HepG2 (cell line): ENCODE results near the gene ARHGDIA. TPM values are rescaled to one million over a fixed set of nuclear protein-coding genes. Genes with fewer than 3 reads are reported as not detected.

Source experiments
- ARNTL ChIP-seq: sonication (generic); formaldehyde crosslinking; IDR thresholded peaks from 2 replicates; pipeline ENCODE4 v1.4.0; 2020; ENCODE audit warnings: mild to moderate bottlenecking, missing genetic modification reagents
- ATF3 ChIP-seq: sonication (generic); formaldehyde crosslinking; IDR thresholded peaks from 2 replicates; pipeline ENCODE4 v1.4.0; 2020; ENCODE audit warnings: missing genetic modification reagents
- CBX1 ChIP-seq: IDR thresholded peaks from one replicate; pipeline ENCODE4 v1.6.1; 2016; ENCODE audit warnings: antibody characterized with exemption, low read depth
- FIP1L1 ChIP-seq: fragments of 200-400 bp; formaldehyde crosslinking; IDR thresholded peaks from 2 replicates; pipeline ENCODE4 v1.6.1; 2018; ENCODE audit warnings: low read depth, mild to moderate bottlenecking, low read length, moderate library complexity, borderline replicate concordance; ENCODE audit not compliant: insufficient read depth
- HNRNPL ChIP-seq: fragments of 200-400 bp; formaldehyde crosslinking; IDR thresholded peaks from 2 replicates; pipeline ENCODE4 v1.6.1; 2017; ENCODE audit warnings: mild to moderate bottlenecking, low read depth, low read length
- JUN ChIP-seq: sonication (generic); formaldehyde crosslinking; IDR thresholded peaks from 2 replicates; pipeline ENCODE4 v1.4.0; 2020; ENCODE audit warnings: mild to moderate bottlenecking, missing genetic modification reagents
- JUNB ChIP-seq: sonication (generic); formaldehyde crosslinking; IDR thresholded peaks from 2 replicates; pipeline ENCODE4 v1.8.0; 2022; ENCODE audit warnings: missing genetic modification reagents, mild to moderate bottlenecking, borderline replicate concordance
- MAZ ChIP-seq, 2 experiments: sonication (generic) in 1 of 2; formaldehyde crosslinking in 1 of 2; IDR thresholded peaks; 2 replicates each; pipeline versions ENCODE4 v1.5.0 to v1.6.1; 2012 to 2020; ENCODE audit warnings: low read depth in 2 of 2, mild to moderate bottlenecking in 2 of 2, borderline replicate concordance in 1 of 2, improper control_type of control experiment in 1 of 2, low read length in 1 of 2, missing genetic modification reagents in 1 of 2, moderate library complexity in 1 of 2
- MYPOP ChIP-seq: sonication (generic); formaldehyde crosslinking; IDR thresholded peaks from 2 replicates; pipeline ENCODE4 v1.8.1; 2023; ENCODE audit warnings: mild to moderate bottlenecking, moderate library complexity, missing genetic modification reagents
- NCOA2 ChIP-seq: sonication (generic); formaldehyde crosslinking; IDR thresholded peaks from 2 replicates; pipeline ENCODE4 v1.8.0; 2022; ENCODE audit warnings: inconsistent platforms
- NR2F1 ChIP-seq, 2 experiments: fragments of 450-650 bp in 1 of 2; formaldehyde crosslinking in 1 of 2; IDR thresholded peaks; 2 replicates each; pipeline versions ENCODE4 v1.5.0 to v1.6.1; 2016 to 2020; ENCODE audit warnings: mild to moderate bottlenecking in 1 of 2, missing compliant biosample characterization in 1 of 2, missing genetic modification reagents in 1 of 2, moderate library complexity in 1 of 2
- NR2F2 ChIP-seq: IDR thresholded peaks from 2 replicates; pipeline ENCODE4 v1.6.1; 2012; ENCODE audit warnings: low read depth, inconsistent platforms, borderline replicate concordance
- POGZ ChIP-seq: sonication (generic); formaldehyde crosslinking; IDR thresholded peaks from 2 replicates; pipeline ENCODE4 v1.4.0; 2020; ENCODE audit warnings: mild to moderate bottlenecking, missing genetic modification reagents
- RBAK ChIP-seq: sonication (generic); formaldehyde crosslinking; IDR thresholded peaks from 2 replicates; pipeline ENCODE4 v1.5.1; 2020; ENCODE audit warnings: mild to moderate bottlenecking, missing genetic modification reagents
- SNAI1 ChIP-seq: sonication (generic); formaldehyde crosslinking; IDR thresholded peaks from 2 replicates; pipeline ENCODE4 v1.5.0; 2020; ENCODE audit warnings: mild to moderate bottlenecking, missing genetic modification reagents, borderline replicate concordance
- SOX13 ChIP-seq, 3 experiments: fragments of 450-650 bp in 1 of 3; sonication (generic) in 1 of 3; formaldehyde crosslinking in 1 of 3; IDR thresholded peaks in 2 of 3; conservative IDR thresholded peaks in 1 of 3; 2 replicates each; pipeline versions ENCODE4 v1.5.0 to v1.6.1; 2016 to 2020; ENCODE audit warnings: antibody characterized with exemption in 1 of 3, mild to moderate bottlenecking in 1 of 3, missing compliant biosample characterization in 1 of 3, missing genetic modification reagents in 1 of 3, moderate library complexity in 1 of 3
- ZBTB42 ChIP-seq: sonication (generic); formaldehyde crosslinking; IDR thresholded peaks from 2 replicates; pipeline ENCODE4 v1.5.0; 2020; ENCODE audit warnings: mild to moderate bottlenecking, missing genetic modification reagents
- ZFP41 ChIP-seq: sonication (generic); formaldehyde crosslinking; IDR thresholded peaks from 2 replicates; pipeline ENCODE4 v1.4.0; 2020; ENCODE audit warnings: mild to moderate bottlenecking, missing genetic modification reagents, borderline replicate concordance
- ZNF260 ChIP-seq: sonication (generic); formaldehyde crosslinking; IDR thresholded peaks from 2 replicates; pipeline ENCODE4 v1.4.0; 2020; ENCODE audit warnings: missing genetic modification reagents, low read depth, mild to moderate bottlenecking, borderline replicate concordance
- ZNF333 ChIP-seq: sonication (generic); formaldehyde crosslinking; IDR thresholded peaks from 2 replicates; pipeline ENCODE4 v1.4.0; 2020; ENCODE audit warnings: mild to moderate bottlenecking, missing genetic modification reagents, borderline replicate concordance
- ZNF430 ChIP-seq: sonication (generic); formaldehyde crosslinking; IDR thresholded peaks from 2 replicates; pipeline ENCODE4 v1.9.0; 2021; ENCODE audit warnings: mild to moderate bottlenecking, missing genetic modification reagents
- ZNF678 ChIP-seq: sonication (generic); formaldehyde crosslinking; IDR thresholded peaks from 2 replicates; pipeline ENCODE4 v1.4.0; 2020; ENCODE audit warnings: mild to moderate bottlenecking, missing genetic modification reagents
- ZNF766 ChIP-seq: sonication (generic); formaldehyde crosslinking; IDR thresholded peaks from 2 replicates; pipeline ENCODE4 v1.5.0; 2020; ENCODE audit warnings: missing genetic modification reagents, borderline replicate concordance
- ZNF816 ChIP-seq: sonication (generic); formaldehyde crosslinking; IDR thresholded peaks from 2 replicates; pipeline ENCODE4 v1.8.0; 2022; ENCODE audit warnings: missing genetic modification reagents, mild to moderate bottlenecking, borderline replicate concordance
- polyA plus RNA-seq, 8 experiments: library from polyadenylated mRNA; depleted of rRNA in 3 of 8; stranded (reverse) in 7 of 8; unstranded in 1 of 8; fragments of >200 nt; fragmentation: Illumina TruSeq in 4 of 8; extraction: Trizol in 4 of 8; gene quantifications; 2 replicates each; pipeline versions ENCODE4 v1.2.1 to v1.2.3, GENCODE V29; 2011 to 2016; ENCODE audit warnings: low read depth in 4 of 8, missing spikeins in 1 of 8, mixed read lengths in 1 of 8; ENCODE audit not compliant: insufficient read depth in 1 of 8
- total RNA-seq, 5 experiments: library from RNA; depleted of rRNA; stranded (reverse); fragments of >200 nt; fragmentation: Illumina TruSeq; extraction: Trizol; gene quantifications; 2 replicates each; pipeline ENCODE4 v1.2.3, GENCODE V29; 2016; ENCODE audit warnings: low read depth in 1 of 5
- TF ChIP-seq, protein P1 (sequence below): sonication (generic); formaldehyde crosslinking; IDR thresholded peaks from 2 replicates; pipeline ENCODE4 v1.8.1; 2023; ENCODE audit warnings: missing genetic modification reagents, inconsistent platforms, borderline replicate concordance
- TF ChIP-seq, protein P2 (sequence below): sonication (generic); formaldehyde crosslinking; conservative IDR thresholded peaks from 2 replicates; pipeline ENCODE4 v1.4.0; 2020; ENCODE audit warnings: missing genetic modification reagents

ARHGDIA gene
- total and polyA plus RNA-seq, 2 of the 13 experiments (the other 11 are each of a cell fraction or from before 2014, with no cell fraction given), result 40.0 to 64.0 TPM

DNA sequence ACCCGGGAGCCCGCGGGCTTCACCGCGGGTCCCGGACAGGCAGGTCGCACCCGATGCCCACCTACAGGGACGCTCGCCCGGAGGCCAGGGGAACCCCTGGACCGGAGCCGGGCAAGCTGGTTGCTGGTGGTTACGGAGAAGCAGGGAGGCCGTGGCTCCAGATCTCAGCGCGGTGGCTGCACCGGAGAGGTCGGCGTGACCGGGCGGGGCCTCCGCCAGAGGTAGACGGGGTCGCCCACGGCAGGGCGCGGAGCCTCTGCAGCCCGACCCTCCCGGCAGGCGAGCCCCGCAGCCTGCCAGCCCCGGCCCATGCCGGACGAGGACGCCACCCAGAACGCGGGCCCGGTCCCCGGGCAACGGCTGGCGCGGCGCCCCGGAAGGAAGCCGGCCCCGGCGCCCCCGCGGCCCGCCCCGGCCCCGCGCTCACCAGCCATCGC lies 39.7 kb upstream of the ARHGDIA start (continued):
- TF ChIP-seq JUN (CRISPR knock-in tag) (no peak), CBX1 (no peak), JUNB (CRISPR knock-in tag) (no peak), SNAI1 (CRISPR knock-in tag) (no peak; the same call in 1 of the 2 replicates), FIP1L1 (no peak), ZNF333 (CRISPR knock-in tag) (no peak; the same call in 1 of the 2 replicates), HNRNPL (no peak), POGZ (CRISPR knock-in tag) (no peak), ZNF816 (CRISPR knock-in tag) (0 out of 2 replicates have a peak, but pooled peaks have one; percentile 8), ZNF430 (CRISPR knock-in tag) (no peak), MYPOP (CRISPR knock-in tag) (no peak), NR2F1 (CRISPR knock-in tag; IDR thresholded peaks at IDR 0.05) (no peak), ZFP41 (CRISPR knock-in tag) (no peak), NCOA2 (no peak), ATF3 (CRISPR knock-in tag) (no peak), MAZ (IDR thresholded peaks at IDR 0.05; ENCODE audit: borderline replicate concordance, low read depth, low read length) (no peak), MAZ (CRISPR knock-in tag; IDR thresholded peaks at IDR 0.05; ENCODE audit: low read depth) (no peak; the same call in 1 of the 2 replicates), ZNF260 (no peak), ZNF766 (CRISPR knock-in tag) (no peak), ZBTB42 (CRISPR knock-in tag) (no peak), RBAK (no peak), ARNTL (no peak), SOX13 (IDR thresholded peaks at IDR 0.05) (no peak), SOX13 (CRISPR knock-in tag; conservative IDR thresholded peaks at IDR 0.05 in 1 of 2, IDR thresholded peaks at IDR 0.05 in 1 of 2) (no peak), NR2F2 (no peak), ZNF678 (CRISPR knock-in tag) (no peak)
- TF ChIP-seq, protein P1, sequence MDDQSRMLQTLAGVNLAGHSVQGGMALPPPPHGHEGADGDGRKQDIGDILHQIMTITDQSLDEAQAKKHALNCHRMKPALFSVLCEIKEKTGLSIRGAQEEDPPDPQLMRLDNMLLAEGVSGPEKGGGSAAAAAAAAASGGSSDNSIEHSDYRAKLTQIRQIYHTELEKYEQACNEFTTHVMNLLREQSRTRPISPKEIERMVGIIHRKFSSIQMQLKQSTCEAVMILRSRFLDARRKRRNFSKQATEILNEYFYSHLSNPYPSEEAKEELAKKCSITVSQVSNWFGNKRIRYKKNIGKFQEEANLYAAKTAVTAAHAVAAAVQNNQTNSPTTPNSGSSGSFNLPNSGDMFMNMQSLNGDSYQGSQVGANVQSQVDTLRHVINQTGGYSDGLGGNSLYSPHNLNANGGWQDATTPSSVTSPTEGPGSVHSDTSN (CRISPR knock-in tag), result no peak
- TF ChIP-seq, protein P2, sequence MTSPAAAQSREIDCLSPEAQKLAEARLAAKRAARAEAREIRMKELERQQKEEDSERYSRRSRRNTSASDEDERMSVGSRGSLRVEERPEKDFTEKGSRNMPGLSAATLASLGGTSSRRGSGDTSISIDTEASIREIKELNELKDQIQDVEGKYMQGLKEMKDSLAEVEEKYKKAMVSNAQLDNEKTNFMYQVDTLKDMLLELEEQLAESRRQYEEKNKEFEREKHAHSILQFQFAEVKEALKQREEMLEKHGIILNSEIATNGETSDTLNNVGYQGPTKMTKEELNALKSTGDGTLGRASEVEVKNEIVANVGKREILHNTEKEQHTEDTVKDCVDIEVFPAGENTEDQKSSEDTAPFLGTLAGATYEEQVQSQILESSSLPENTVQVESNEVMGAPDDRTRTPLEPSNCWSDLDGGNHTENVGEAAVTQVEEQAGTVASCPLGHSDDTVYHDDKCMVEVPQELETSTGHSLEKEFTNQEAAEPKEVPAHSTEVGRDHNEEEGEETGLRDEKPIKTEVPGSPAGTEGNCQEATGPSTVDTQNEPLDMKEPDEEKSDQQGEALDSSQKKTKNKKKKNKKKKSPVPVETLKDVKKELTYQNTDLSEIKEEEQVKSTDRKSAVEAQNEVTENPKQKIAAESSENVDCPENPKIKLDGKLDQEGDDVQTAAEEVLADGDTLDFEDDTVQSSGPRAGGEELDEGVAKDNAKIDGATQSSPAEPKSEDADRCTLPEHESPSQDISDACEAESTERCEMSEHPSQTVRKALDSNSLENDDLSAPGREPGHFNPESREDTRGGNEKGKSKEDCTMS, result no peak
